ENCODE measurements around the gene RFC2.

Gene RFC2

DNA sequence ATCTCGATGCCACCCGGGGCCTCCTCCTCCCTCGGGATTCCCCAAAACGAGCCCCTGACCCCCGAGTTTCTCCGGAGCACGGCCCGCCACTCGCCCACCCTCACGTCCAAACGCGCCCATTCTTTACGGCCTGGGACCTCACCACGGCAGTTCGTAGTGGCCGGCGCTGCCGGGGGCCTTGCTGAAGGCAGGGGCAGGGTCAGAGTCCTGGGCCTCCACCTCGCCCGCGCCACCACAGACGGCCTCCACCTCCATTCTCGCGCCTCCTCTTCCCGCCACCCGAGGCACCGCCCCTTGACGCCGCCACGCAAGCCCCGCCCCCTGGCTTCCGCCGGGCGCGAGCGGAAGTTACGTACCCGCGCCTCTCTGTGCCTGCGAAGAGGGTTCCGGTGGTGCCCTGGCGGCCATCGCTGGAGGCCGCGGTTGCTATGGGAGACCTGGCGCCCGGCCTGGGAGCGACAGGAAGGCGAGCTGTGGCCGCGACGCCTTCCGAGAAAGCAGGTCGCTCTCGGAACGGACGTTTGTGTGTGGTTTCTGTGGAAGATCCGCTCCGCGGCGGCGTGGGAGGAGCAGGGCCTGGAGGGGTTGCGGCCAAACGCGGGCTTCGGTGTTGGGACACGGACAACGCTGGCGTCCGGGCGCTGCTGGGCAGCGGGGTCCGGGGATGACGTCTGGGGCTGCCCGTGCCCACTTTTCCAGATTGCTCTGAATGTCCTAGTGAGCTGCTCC lies at the start of gene RFC2:
Gene RFC2 (minus strand): TSS at position 271 of the 729 bp plus-strand sequence. CDS start 16 bp downstream, at position 255.
- DNase-seq = peak; percentile 91

GRCh38 chr7:74302745-74303221 lies 48.6 kb upstream of the RFC2 start:
- DNase-seq = no peak

DNA sequence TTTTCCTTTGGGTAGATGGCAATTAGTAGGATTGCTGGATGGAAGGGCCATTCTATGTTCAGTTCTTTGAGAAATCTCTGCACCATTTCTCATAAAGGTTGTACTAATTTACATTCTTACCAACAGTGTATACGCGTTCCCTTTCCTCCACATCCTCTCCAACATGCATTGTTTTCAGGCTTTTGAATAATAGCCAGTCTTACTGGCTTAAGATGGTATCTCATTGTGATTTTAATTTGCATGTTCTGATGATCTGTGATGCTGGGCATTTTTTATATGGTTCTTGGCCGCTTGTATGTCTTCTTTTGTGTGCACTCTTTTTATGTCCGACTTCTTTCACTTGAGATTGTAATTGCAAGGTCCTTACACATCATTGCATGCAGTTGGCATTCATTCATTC lies 46.7 kb upstream of the RFC2 start:
- no peak for DNase-seq

GRCh38 chr7:74299401-74299800 lies 45.2 kb upstream of the RFC2 start:
- DNase-seq = no peak

DNA sequence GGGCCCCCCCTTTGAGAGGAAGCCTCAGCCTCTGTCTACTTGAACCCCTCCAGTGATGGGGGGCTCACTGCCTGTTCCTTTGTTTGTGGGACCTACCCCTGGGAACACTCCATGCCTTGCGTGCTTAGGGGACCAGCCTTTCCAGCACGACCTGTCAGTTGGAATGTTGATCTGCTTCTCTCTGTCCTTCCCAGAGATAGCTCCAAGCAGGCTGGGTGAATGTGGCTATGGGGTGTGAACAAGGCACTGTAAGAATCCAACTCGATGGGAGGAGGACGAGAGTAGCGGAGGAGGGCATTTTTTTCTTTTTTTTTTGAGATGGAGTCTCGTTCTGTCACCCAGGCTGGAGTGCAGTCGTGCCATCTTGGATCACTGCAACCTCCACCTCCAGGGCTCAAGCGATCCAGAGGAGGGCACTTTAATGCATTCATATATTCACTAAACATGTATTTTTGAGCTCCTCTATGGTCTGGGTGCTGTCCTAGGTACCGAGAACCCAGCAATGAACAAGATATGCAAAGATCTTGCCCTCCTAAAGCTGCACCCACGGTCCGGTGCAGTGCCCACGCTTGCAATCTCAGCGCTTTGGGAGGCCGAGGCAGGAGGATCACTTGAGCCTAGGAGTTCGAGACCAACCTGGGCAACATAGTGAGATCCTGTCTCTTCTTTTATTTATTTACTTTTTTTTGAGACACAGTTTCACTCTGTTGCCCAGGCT lies 43.5 kb upstream of the RFC2 start:
- no peak for DNase-seq

GRCh38 chr7:74294191-74294998 lies 40.2 kb upstream of the RFC2 start:
- DNase-seq = no peak

DNA sequence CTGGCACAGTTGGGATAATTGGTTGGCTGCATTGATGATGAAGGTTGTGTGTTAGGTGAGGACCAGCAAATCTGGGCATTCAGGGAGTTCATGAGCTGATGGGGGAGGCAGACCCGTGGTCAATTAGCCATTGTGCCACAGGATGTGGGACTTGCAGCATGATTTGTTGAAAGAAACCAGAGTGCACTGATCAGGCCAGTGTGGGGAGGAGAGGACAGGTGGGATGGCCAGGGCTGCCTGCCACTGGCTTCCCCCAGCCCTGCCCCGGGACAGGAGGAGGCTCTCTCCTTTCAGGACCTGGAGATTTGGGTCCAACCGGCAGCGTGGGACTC lies 39.3 kb upstream of the RFC2 start:
- no peak for DNase-seq

DNA sequence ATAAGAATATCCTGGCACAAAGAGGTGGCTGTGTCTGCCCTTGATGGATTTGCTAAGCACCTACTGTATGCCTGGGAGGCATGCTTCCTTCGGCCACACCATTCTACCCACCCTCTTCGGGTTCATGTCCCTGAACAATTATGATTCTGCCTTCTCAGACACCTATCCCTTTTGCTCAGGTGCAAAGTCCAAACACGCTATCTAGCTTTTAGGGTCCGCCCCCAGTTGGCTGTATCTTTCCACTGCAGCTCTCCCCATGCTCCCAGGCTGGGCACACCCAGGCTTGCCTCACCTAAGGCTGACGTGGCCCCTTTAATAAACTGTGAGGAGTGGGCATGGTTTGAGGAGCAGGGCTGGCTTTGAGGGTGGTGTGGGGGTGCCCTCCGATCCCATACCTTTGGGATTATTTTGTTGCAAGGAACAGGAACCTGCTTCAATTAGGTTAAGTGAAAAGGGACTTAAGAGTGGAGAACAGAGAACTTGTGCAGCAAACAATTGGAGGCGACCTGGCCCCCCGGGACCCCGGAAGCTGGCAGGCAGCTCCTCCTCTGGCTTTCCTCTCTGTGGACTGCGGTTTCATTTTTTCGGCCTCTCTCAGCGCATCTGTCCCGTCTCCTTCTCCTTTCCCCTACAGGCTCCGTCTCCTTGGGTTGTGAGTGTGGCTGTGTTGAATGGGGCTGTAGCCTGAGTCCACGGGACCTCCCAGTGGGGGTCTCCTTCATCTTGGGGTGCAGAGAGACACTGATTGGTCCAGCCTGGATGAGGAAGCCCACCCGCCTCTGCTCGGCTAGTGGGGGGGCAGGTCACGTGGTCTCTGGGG lies 38.8 kb upstream of the RFC2 start:
- no peak for DNase-seq

DNA sequence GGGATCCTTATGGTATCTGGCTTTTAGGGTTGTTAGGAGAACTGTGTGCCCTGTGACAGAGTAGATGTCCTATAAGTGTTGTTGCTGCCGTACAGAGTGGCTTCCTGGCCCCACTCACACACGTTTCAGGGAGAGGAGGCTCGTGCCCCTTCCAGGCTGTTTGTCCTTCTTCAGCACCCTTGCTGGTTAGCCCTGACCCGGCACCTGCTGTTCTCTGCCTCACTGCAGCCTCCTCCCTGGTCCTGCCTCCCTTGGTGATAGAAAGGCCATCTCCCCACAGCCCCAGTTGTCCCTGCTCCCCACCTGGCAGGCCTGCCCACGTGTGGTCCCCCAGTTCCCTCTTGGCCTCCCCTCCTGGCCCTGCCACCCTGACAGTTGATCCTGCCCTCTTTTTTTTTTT lies 37.3 kb upstream of the RFC2 start:
- no peak for DNase-seq

DNA sequence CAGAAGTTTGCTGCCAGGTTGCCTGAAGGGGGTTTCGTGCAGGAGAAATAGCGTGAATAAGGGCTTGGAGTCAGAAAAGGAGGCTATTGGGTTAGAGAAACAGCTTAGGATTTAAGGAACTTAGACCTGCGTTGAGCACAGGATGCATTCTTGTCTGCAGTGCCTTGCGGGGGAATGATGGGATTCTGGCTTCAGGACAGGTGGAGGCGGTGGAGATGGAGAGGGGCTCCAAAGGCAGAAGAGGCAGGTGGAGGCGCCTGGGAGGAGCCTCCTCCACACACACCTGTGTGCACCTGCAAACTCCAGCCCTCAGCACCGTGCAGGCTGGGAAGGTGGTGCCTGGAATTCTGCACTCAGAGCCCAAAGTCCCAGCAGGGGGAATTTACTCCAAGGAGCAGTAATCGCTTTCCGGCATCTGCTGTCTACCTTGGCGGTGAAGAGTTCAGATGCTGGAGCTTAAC lies 36.8 kb upstream of the RFC2 start:
- peak; percentile 50 for DNase-seq

DNA sequence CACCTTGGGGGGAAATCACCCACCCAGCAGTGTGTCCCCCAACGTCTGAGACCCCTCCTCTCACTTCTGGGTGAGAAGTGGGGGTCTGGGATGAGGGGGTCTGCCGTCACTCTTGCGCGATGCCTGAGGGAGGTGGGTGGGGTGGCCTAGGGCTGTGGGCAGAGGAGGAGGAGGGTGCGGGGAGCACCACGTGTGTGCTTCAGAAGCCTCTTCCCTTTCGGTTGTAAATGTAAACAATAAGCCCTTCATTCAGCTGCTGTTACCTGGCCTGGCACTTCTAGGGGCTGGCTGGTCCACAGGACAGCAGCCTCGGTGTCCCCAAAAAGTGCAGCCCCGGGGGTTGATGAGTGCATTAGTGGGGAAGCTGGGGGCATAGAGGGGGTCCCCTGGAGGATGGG lies 36.4 kb upstream of the RFC2 start:
- peak; percentile 32 for DNase-seq

GRCh38 chr7:74289659-74290552 lies 35.7 kb upstream of the RFC2 start:
- peak; percentile 4 for DNase-seq

DNA sequence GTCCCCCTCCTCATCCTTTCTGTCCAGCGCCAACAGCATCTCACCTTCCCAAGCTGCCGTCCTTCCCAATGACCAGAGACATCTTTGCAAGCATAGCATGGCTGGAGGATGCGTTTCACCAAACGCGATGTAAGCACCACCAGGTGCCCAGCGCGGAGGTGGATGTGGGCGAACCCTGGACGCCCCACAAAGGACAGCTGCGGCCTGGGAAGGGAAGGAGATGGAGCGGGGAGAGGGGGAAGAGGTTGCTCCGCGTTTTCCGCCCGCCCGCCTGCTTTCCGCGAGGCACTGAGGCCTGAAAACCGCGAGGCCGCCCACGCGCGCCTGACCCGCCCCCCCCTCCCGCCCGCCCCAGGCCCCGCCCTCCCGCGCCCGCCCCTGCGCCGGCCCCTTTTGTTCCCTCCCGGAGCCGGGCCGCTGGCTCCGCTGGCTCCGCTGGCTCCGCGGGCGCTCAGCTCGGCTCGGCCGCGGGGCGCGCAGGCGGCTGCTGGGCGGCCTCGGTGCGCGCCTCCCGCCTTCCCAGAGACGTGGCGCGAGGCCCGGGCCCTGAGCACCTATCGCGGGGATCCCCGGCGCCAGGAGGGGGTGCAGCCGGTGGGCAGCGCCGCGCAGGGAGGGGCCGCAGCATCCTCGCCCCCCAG lies 34.9 kb upstream of the RFC2 start, which contains the start of gene CLIP2:
Gene CLIP2 (plus strand): TSS at position 390 of the 641 bp plus-strand sequence. CDS start 28,140 bp downstream, outside the sequence.
- peak; percentile 68 for DNase-seq

GRCh38 chr7:74288034-74288881 lies 34.1 kb upstream of the RFC2 start:
- no peak for DNase-seq

GRCh38 chr7:74287303-74288033 lies 33.3 kb upstream of the RFC2 start:
- DNase-seq = no peak

DNA sequence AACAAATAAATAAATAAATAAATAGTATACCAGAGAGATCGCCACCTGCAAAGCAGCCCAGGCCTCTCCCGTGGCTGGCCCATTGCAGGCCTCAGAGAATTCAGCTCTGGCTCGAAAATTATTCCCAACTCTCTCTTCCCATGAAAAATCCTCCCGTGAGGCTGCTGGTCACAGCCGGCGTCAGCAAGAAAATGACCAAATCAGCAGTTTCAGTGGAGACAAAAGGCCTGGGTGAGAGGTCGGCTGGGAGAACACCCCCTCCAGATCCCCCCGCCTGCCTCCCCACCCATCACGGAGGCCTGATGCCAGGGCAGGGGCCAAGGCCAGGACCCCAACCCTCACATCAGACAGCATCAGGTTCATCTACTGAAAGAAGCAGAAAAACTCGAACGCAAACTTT lies 31.9 kb upstream of the RFC2 start:
- no peak for DNase-seq

GRCh38 chr7:74284781-74285259 lies 30.6 kb upstream of the RFC2 start:
- DNase-seq = no peak

GRCh38 chr7:74283858-74284447 lies 29.8 kb upstream of the RFC2 start:
- no peak for DNase-seq
